NCI-H1105 (cell line): Measurements from ENCODE around the gene BTG1.

ENCODE experiments used
- DNase-seq: peaks from one replicate; lab custom pipeline; 2025; lab: John Stamatoyannopoulos, UW

BTG1 gene

DNA sequence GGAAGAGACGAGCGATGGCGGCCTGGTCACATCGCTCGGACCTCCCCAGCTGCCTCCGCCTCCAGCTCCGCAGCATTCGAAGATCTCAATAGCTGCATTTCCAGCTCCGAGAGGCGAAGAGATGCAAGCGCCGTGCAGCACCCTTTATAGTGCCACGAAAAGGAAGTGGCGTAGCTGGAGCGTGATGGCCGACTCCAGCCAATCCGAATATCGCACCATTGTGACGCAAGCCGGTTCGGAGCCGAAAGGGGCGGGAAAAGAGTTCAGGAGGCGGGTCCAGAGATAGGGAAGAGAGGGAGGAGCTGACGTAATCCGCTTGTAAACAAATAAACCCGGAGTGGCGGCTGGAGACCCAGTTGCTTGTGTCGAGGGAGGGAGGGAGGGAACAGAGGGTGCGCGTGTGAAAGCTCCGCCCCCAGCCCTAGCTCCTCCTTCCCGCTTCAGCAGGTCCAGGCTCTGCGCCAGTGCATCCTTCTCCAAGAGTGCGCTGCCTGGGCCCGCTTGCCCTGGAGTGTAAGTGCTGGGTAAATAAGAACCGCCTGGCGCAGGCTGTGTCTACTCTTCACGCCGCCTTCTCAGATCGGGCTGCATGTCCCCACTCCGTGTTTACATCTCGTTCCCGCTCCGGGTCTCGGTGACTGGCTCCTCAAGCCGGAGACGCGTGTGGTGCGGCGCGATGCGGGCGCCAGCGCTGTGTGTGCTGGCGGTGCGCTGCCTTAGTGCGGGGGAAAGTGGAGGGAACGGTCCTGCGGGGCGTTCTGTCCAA is at the start of gene BTG1:
Gene BTG1, minus strand, starts transcription at position 116 of the 766 bp plus-strand sequence. CDS start 311 bp downstream, outside the sequence.
- peak; percentile 99 for DNase-seq

GRCh38 chr12:92194561-92194960 is 48.9 kb upstream of the BTG1 start:
- no peak for DNase-seq

DNA sequence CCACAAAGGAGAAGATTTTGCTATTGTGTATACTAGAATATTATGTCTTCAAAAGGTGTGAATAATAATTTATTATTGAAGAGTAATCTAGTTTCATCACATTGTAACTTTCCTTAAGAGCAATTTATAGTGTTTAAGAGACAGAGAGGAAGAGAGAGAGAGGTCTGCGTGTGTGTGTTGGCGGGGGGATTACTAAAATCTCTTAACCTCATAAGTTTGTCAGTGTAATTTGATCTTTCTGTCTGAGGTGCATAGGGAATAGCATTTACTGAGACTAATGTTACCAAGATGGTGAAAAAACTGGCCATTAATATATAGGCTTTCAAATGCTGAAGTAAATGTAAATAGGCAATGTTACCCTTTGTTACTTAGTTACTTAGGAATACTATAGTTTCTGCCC is 48.2 kb upstream of the BTG1 start:
- DNase-seq, result no peak

- no peak for DNase-seq
These were observed 47.4 kb upstream of the BTG1 start for GRCh38 chr12:92193063-92193462.

DNA sequence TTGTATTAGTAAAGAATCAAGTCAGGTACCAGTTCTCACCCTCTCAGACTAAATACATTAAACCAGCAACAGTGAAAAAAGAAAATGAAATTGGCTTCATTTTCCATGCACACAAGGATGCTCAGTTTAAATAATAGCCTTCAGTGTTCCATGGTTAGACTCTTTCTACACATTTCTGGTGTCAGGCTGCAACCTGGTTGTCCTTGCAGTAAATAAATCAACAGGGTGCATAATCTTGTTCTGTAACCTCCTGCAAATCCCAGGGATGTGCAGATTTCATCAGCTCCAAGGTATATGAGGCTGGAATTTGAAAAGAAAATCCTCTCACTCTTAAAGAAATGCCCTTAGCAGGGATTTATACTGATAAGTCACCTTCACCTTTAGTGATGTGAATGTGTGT is 46.7 kb upstream of the BTG1 start:
- DNase-seq, result no peak

- DNase-seq, result no peak
These were observed 45.4 kb upstream of the BTG1 start for GRCh38 chr12:92191061-92191460.

DNA sequence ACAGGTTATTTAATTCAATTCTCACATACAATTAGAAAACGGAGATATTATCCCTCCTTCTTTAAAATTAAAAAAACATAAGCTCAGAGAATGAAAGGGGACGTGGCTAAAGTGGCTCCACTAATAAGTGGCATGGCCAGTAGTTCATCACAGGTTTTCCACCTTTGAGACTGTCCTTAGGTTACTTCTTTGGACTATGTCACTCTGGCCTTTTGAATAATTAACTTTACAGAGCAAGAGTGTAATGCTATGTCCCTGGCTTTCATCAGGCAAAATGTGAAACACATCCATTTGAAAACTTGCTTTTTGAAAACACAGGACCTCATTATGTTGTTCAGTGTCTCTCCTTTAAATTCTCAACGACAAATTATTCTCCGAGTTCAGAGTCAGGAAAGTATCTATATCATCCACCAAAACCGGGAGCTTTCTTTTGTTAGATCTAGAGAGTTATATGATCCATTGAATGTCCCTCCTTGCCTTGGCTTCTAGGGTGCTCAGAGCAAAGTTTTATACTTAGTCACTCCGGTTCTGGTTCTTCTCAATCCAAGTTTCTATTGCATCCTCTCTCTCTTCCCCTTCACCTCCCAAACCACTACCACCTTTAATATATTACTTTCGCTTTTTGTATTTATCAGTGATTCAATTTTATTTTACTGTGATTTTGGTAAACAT is 43.0 kb upstream of the BTG1 start:
- no peak for DNase-seq

GRCh38 chr12:92186038-92186470 is 40.4 kb upstream of the BTG1 start:
- no peak for DNase-seq

GRCh38 chr12:92185052-92185451 is 39.4 kb upstream of the BTG1 start:
- no peak for DNase-seq

GRCh38 chr12:92183575-92183974 is 37.9 kb upstream of the BTG1 start:
- no peak for DNase-seq

GRCh38 chr12:92178340-92178739 is 32.7 kb upstream of the BTG1 start:
- DNase-seq, result no peak

- no peak for DNase-seq
These were observed 31.0 kb upstream of the BTG1 start for GRCh38 chr12:92176646-92177045.

DNA sequence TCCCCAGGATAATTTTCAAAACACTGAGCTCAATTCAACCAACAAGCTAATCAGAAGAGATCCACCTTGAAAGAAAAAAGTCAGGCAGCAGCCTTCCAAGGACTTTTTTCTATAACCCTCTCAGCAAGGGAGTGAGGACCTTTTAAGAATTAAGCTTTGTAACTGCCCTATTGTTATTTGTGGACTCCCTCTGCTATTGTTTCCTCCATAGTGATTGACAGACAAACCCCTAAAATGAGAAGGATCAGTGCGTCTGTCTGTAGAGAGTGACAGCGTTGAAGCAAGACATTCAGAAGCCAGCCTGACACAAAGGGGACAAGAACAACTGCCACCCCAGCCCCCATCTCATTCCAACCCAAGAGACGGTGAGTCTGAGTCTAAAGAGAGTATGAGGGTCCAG is 30.3 kb upstream of the BTG1 start:
- no peak for DNase-seq

GRCh38 chr12:92170050-92170449 is 24.4 kb upstream of the BTG1 start:
- no peak for DNase-seq

- no peak for DNase-seq
These were observed 21.4 kb upstream of the BTG1 start for GRCh38 chr12:92167075-92167474.

DNA sequence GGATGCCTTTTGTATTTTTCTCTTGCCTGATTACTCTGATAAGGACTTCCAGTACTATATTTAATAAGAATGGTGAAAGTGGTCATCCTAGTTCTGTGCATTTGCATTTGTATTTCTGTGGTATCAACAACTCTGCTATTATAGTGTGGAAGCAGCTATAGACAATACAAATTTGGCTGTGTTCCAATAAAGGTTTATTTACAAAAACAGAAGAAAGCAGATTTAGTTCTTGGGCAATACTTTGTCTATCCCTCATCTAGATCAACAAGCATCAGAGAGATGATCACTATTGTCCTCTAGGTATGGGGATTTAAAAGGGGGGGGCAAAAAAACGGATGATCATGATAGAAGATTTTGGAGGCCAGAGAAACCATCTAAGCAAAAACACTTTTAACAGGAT is 19.1 kb upstream of the BTG1 start:
- DNase-seq, result no peak

DNA sequence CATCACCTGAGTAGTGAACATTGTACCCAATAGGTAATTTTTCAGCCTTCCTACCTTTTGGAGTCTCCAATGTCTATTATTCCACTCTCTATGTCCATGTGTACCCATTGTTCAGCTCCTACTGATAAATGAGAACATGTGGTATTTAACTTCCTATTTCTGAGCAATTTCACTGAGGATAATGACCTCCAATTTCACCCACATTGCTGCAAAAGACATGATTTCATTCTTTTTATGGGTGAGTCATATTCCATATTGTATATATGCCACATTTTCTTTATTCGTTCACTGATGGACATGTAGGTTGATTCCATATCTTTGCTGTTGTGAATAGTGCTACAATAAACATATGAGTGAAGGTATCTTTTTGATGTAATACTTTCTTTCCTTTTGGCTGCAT is 16.4 kb upstream of the BTG1 start:
- DNase-seq, result no peak

- DNase-seq, result no peak
These were observed 13.3 kb upstream of the BTG1 start for GRCh38 chr12:92158796-92159439.

DNA sequence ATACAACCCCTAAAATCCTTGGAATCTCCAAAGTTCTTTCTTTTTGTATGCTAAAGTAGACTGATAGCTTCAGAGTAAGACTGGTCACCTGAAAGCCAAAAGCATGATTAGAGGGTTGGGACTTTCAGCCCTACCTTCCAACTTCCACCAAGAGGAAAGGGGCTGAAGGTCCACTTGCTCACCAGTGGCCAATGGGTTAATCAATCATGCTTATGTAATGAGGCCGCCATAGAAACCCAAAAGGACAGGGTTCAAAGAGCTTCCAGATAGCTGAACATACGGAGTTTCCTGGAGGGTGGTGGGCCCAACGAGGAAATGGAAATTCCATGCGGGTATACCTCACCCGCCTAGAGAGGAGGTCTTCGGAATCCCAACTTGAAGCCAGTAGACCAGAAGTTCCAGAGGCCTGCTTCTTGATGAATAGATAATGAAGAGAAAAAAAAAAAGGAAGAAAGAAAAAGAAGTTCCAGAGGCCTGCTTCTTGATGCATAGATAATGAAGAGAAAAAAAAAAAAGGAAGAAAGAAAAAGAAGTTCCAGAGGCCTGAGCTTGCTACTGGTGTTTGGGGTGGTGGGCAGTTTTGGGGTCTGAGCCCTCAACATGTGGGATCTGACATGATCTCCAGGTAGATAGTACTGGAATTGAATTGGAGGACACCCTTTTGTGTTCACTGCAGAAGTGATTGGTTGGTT is 11.2 kb upstream of the BTG1 start:
- DNase-seq, result no peak

DNA sequence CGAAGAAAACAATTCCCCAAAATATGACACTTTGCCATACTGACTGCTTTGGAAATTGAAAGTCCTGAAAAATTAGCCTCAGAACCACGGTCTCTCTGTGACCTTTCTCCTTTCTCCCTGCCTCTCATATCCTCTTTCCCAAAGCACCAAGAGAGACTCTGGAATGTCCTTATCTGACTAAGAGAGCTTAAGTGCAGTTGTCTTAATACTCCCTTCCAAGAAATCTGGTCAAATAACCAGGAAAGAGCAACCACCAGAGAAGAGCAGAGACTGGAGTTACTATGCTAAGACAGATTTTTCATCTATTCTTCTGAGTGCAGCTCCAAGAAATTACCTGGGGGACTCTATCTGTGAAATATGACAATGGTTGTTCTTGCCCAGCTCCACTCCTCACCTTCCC is 10.5 kb upstream of the BTG1 start:
- no peak for DNase-seq

DNA sequence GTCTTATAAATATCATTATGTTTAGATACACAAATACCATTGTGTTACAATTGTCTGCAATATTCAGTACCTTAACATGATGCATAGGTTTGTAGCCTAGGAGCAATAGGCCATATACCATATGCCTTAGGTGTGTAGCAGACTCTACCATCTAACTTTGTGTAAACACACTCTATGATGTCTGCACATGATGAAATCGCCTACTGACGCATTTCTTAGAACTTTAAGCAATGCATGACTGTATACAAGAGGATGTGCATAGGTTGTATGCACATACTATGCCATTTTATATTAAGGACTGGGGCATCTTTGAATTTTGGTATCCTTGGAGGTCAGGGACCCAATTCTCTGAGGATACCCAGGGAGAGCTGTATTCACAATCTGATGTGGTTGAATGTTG is 10.1 kb upstream of the BTG1 start:
- DNase-seq, result no peak

GRCh38 chr12:92151916-92152315 is 6.3 kb upstream of the BTG1 start:
- no peak for DNase-seq

DNA sequence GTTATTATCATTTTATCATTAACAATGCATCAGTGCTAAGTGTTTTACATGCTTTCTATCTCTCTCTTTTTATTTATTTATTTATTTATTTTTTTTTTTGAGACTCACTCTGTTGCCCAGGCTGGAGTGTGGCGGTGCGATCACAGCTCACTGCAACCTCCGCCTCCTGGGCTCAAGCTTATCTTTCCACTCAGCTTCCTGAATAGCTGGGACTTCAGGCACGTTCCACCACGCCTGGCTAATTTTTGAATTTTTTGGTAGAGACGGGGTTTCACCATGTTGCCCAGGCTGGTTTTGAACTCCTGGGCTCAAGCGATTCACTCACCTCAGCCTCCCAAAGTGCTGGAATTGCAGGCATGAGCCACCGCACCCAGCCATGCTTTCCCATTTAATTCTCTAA is 3.9 kb upstream of the BTG1 start:
- DNase-seq, result no peak
